ENCODE data around the gene CCDC9B.
A peak's percentile ranks its signal among the peaks of the same experiment; 100 is the strongest.

CCDC9B gene

DNA sequence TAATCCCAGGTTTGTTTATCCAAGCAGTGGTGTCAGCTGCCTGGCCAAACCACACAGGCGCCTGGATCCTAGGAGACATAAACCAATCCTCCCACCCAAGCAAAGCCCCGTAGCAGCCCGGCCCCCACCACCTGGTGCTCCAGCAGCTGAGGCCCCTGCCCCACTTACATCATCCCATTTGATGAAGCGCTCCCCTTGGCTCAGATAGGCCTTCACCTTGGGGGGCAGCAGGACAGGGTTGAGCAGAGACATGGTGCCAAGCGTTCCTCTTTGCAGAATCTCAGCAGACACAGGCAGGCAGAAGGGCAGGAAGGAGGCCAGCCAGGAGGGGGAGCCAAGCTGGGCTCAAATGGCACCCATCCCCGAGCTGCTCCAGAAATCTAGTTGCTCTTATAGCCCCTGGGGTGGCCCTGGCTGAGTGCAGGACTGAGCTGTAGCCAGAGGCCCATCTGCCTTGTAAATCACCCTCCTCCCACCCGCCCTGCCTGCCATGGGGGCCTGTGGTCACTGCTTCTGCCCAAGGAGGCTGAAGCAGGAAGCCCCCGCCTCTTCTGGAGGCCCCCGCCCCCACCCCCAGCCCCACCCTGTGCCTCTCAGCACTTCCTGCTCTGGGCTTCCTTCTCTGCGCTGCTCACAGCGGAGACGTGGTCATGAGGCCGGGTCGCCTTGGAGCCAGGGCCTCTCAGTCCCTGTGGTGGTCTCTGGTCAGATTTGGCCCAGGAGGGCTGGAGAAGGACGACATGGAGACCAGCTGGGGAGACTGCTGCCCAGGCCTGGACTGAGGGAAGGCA is 33.1 kb downstream of the CCDC9B start, which contains the start of gene PLCB2:
PLCB2 (minus strand) TSS at position 515 of the 791 bp plus-strand sequence; CDS start at position 252, 263 bp downstream.
- no peak for DNase-seq (ENCODE audit: low spot score)

DNA sequence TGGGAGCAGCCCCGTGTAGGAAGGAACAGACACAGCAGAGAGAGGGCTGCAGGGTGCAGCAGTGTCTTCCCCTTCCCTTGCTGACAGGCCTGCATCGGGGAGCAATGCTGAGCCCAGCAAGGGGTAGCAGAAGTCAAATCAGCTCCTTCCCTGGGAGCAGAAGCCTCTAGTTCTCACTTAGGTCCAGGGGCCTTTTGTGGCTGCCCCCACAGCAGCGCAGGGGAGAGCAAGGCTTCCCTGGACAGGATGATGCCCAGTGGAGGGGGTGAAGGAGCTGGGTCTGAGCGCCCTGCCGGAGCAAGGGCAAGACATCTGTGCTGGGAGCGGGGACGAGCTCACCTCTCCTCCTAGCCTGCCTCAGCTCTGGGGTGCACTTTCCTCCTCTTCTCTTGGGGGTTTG is 33.8 kb downstream of the CCDC9B start:
- no peak for DNase-seq (ENCODE audit: low spot score)

DNA sequence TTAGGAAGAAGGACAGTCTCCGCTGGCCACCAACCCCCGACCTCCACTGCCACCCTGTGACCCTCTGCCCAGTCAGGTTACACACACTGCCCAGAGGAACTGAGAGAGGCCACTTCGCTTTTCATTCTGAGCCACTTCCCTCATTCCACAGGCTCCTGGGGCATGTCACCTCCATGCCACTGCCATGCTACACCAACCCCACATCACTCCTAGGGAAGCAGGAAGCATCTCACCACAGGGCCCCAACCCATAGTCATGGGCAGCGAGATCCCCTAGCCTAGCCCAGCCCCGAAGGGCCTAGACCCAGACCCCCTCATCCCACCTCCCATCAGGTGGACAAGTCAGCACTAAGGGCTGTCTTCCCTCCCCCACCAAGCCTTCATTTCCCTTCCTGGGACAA is 34.4 kb downstream of the CCDC9B start:
- DNase-seq (ENCODE audit: low spot score): no peak

DNA sequence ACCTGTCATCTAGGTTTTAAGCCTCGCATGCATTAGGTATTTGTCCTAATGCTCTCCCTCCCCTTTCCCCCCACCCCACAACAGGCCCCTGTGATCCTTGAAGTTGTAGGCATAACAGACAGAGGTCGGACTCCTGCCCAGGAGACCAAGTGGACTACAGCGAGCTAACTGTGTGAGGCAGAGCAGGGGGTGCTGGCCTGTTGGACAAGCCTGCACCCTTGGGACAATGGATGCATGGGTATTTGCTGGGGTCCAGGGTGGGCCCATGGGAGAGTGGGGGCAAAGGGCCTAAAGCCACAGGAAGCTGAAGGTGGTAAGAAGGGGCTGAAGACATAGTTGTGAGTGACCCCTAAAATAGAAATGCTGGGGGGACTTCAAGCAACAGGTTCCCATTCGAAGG is 35.5 kb downstream of the CCDC9B start:
- DNase-seq (ENCODE audit: low spot score): no peak

DNA sequence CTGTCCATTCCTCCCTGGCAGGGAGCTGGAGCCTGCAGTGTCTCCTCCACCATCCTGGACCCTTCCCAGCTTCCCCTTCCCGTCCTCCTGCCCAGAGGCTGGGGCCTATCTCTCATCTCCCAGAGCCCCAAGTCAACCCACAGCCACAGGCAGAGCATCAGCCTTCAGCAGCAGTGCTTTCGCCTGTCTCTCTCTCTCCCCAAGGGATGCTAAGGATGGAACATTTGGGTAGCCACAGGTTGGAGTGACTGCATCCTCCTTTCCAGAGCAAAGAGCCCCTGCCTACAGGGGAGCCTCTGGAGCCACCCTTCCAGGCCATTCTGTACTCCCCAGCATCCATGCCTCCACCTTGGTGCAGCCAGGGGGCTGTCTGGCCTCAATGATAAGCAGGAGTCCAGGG is 37.2 kb downstream of the CCDC9B start:
- no peak for DNase-seq (ENCODE audit: low spot score)

DNA sequence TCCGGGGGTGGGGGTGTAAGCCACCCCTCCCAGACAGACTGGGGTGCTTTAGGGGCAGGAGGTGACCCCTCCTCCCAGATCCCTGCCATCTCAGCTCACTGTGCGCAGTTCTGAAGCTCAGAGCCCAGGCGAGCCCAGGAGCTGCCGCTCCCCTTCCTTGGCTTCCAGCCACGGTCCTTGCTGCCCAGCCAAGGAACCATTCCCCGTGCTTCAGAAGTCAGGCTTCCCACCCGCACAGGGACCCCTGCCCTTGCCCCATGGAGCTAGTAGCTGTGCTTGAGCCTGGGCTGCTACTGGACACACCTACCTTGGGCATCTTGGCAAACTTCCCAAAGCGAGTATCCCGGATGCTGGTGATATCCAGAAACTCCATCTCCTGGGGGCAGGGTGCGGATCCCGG is 37.8 kb downstream of the CCDC9B start:
- DNase-seq (ENCODE audit: low spot score): no peak

DNA sequence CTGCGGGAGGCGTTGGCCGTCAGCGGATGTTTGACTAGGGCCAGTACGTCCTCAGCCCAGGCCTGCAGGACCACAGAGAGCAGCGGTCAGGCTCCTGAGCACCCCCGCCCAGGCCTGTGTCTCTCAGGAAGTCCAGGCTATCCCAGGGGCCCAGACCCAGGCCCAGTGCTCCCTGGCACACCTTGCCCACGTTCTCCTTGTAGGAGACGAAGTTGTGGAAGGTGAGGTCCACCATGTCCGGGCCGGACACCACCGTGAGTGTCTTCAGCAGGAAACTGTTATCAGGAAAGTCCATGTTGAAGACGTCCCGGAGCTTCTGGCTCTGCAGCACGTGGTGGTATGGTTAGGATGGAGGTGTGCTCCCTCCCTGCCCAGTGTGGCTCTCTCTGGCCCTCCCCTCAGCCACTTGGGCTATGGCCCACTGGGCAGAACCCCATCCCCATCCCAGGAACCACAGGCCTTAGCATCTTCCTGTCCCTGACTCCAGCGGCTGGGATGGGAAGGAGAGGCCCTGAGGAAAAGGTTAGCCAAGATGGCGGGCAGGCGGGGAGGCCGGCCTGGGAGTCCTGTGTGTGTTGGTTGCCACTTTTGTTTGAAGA is 38.4 kb downstream of the CCDC9B start:
- no peak for DNase-seq (ENCODE audit: low spot score)

DNA sequence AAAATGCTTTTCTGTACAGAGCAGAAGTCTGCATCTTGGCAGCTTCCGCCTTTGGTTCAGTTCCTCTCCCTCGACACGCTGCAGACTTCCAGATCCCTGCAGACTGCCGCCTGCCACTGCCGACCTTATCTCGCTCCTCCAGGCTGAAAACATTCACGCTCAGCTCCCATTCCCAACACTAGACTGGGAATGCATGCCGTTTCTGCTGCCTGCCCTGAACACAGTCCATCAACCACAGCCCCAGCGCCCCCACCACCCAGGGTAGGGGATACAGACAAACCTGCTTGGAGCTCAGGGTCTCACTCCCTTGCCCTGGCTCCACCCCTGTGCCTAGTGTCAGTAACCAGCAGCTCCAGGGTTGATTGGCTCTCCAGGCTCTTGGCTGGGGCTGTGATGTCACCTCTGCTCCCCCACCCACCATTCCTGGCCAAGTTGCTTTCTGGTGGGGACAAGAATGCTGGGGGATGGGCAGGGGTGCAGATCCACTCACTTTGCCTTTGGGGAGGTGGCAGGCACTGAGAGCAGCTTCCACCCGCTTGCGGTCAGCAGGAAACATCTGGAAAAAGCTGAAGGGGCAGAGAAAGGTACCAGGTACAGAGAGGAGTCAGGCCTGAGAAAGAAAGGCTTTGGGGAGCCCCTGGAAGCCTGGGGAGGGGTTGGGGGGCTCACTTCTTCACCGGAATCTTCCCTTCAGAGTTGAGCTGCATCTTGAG is 39.1 kb downstream of the CCDC9B start:
- no peak for DNase-seq (ENCODE audit: low spot score)

DNA sequence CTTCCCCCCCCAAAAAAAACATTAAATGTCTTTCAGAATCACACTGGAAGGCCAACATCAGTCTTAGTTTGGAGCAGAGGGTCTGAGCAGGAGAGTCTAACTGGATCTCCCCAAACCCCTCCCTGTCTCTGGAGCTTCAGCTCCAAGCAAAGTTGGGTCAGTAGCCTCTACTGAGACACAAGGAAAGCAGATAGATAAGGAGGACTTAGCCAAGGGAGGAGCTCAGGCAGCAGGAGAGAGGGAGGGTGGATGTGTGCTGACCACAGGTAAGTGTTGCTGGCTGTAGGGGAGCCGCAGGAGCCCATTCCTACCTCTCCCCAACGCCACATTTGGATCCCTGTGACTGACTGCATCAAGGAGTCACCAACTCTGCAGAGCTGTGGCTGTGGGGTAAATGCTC is 40.0 kb downstream of the CCDC9B start:
- DNase-seq (ENCODE audit: low spot score): no peak

DNA sequence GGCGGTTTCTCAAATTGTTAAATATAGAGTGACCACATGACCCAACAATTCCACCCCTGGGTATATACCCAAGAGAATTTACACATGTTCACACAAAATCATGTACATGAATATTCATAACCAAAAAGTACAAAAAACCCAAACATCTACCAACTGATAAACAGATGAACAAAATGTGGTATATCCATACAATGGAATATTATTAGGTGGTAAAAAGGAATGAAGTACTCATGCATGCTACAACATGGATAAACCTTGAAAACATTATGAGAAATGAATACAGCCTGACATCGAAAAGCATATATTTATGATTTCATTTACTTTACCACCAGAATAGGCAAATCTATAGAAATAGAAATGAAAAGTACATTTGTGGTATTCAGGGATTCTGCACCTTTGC is 40.4 kb downstream of the CCDC9B start:
- no peak for DNase-seq (ENCODE audit: low spot score)

DNA sequence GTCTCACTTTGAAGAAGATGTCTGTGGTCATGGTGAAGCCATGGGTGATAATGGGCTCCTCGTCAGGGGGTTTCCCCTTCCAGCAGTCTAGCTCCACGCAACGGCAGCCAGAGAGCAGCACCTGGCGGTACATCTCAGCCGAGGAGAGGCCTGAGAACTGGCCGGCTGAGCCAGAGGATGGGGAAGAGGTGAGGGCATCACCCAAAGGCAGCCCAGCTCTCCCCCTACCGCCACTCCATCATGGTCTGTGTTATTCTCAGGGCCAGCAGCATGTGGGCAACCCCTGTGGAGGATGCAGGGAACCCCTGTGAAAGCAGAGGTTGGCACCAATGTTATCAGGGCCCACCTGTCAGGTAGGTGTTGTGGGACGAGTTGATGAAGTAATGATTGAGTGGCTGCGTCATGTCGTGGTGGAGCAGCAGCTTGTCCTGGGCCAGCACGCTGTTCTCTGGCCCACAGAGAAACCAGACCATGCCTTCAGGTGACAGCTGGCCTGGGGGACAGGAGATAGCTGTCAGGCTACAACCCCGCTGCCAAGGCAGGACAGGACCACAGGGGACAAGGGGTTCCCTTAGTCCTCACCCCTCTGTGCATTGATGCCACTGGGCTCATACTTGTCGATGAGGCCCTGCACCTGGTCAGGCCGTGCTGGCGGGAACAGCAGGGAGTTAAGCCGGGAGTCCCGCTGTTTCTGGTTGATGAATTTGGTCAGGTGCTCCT is 42.4 kb downstream of the CCDC9B start:
- DNase-seq (ENCODE audit: low spot score): no peak

DNA sequence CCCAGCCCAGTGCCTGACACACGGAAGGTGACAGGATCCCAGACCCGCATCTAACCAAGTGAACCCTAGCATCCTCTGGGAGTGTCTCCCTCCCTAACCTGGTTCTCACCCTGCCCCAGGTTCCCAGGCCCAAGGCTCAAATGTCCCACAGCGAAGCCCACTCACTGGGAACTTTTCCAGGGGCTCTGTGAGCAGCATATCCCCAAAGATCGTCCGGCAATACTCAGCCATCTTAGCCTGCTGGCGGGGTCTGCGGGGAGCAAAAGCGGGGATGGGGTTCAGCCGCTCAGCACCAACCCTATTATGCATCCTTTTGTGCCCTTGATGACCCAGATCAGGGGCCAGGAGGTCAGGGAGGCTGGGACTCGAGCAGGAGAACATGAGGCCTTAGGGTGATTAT is 43.4 kb downstream of the CCDC9B start:
- DNase-seq (ENCODE audit: low spot score): no peak

DNA sequence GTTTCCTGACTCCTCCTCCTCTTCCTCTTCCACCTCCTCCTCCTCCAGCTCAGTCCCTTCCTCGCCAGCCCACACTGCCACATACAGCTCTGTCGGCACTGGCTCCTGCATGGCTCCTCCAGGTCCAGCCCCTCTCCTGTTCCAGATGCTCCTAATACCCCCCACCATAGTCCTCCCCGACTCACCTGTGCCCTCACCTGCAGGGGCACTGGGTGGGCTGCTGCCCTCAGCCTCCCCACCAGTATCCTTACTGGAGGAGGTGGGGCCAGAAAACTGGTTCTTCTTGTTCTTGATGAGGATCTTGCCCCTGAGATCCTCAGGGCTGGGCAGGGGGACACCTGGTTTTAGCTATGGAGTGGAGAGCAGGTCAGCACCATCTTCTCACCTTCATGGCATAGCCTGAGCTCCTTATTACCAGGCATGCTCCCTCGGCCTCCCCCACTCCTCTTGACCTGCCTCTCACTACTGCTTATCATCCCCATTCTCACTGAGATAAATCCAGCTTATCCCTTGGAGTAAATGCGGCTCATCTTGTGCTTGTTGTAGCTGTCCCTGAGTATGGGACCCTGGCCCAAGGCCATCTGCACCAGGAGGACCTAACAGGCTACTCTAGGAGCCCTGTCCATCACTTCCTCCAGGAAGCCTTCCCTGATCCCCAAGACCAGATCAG is 44.0 kb downstream of the CCDC9B start:
- no peak for DNase-seq (ENCODE audit: low spot score)

DNA sequence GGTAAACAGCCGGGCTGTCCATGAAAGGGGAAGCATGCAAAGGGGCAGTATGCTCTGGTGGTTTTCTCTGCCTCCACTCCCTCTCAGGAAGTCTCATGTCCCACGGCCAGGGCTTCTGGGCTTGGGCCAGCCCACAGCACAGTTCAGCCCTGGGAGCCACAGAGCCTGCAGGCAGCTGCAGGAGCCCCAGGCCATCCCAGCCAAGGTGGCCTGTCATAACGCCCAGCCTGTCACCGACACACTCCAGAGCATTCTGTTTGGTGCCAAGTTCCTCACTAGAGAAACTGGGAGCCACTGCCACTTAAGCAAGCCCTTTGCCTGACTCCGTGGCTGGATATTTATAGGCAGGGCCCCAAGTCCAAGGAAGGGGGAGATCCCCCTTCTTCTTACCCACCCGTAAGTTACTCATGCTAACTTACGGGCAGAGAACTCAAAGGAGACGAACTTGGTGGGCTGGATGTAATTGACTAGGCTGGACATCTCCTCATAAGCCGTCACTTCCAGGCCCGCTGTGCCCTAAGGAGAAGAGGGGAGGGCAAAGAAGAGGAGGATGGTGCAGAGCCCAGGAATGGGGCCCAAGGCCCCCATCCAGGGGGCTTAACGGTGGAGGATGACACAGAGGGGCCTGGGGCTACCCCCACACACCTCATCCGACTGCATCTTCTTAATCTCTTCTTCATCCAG is 44.7 kb downstream of the CCDC9B start:
- DNase-seq (ENCODE audit: low spot score): no peak

DNA sequence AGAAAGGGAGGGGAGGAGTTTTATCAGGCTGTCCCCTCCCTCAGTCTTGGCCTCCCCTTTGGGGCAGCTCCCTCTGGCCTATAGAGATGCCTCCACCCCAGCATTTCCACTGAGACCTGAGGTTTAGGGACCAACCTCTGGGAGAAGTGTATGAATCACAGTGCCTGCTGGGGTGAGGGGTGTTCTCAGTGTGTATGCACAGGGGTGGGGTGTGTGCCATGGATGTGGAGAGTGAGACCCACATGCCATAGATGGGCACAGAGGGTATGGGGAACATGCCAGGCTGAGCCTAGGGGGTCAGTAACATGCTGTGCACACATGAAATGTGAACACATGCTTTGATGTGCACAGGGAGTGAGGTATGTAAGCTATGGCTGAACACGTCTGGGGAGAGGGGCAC is 45.4 kb downstream of the CCDC9B start:
- DNase-seq (ENCODE audit: low spot score): no peak

DNA sequence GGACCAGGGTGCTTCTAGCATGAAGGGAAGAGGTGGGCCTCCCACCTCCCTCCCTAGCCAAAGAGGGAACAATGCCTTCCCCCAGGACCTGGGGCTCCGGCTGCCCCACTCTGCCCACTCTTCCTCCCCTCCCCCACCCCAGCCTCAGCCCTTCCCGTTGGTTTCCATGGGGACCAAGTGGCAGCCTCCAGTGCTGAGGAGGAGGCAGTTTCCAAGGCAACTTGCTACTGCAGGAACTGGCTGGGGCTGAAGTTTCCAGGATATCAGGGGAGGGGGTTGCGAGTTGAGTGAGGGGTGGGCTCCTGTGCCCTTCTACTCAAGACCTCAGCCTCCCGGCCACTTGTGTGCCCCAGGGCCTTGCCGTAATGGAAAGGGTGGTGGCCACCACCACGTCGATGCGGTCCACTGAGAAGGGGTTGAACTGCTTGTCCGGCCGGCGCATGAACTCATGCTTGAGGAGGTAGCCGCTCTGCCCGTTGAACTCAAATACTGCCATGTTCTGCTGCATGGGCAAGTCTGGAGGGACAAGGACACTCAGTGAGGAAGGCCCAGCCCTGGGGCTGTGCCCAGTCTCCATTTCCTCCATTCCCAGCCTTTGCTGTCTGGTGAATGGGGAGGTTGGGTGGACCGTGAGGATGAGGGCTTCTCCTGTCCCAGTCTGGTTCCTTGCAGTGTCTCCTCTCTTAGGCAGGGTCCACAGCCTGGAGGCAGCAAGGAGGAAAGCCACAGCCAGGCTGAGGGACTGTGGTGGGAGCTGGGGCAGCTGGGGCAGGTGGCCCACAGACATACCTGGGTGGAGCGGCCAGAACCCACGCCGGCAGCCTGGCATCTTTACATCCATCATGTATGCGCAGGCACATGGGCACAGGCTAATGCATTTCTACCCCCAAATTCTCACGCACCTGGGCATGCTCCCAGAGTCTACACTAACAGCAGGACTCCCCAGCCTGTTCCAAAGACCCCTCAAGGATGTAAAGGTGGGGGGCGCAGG is 46.5 kb downstream of the CCDC9B start:
- no peak for DNase-seq (ENCODE audit: low spot score)

DNA sequence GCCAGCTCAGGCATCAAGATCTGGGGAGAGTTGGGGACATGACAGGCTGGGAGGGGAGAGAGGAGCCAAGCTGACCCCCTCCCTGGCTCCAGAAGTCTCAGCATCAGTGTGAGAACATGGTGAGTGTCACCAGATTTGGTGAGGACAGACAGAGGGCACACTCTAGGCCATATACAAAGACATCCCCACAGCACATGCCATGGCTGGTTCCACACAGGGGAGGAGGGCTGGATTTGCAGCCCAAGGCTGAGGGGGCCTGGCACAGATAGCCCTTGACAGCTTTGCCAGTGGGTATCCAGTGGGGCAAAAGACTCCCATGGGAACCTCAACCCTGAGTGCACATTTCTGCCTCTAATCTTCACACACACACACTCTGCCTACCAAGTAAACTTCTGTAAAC is 47.7 kb downstream of the CCDC9B start:
- DNase-seq (ENCODE audit: low spot score): no peak

DNA sequence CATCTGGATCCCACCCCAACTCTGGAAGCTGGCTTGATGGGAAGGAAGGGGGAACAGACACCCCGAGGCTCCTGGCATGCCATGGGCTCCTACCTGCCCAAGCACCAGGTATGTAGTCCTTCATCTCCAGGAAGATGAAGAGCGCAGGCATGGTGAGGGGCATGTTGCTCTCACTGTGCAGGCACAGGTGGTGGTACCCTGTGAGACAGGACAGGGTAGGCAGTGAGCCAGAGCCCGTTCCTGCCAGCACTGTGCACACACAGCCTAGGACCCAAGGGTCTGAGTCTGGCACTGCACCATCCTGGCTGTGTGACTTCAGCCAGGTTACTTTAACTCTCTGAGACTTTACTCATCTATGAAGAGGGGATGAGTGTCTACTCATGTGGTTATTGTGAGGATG is 48.5 kb downstream of the CCDC9B start:
- no peak for DNase-seq (ENCODE audit: low spot score)

DNA sequence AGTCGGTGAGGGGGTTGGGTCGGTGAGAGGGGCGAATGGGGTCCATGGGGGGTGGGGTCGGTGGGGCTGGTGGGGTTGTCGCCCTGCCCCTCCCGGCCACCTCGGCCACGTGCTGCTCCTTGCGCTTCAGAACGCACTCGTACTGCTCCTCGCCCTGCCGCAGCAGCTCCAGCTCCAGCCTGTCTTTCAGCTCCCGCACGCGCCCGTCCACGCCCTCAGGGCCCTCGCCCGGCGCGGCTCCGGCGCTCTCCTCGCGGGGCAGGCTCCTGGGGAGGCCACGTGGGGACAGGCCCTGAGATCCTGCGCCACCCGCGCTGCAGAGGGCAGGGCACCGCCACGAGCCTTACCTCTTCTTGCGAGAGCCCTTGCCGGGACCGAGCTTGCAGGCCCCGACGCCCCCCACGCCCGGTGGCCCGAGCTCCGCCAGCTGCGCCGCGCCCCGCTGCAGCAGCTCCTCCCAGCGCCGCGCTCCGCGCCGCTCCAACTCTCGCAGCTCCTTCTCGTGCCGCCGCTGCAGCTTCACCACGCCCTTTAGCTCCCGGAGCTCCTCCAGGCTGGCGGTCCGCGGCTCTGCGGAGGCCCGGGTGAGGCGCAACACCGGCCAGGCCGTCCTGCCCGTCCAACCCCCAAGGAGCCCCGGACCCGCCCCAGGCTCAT is 49.7 kb downstream of the CCDC9B start:
- peak; percentile 46 for DNase-seq (ENCODE audit: low spot score)

DNA sequence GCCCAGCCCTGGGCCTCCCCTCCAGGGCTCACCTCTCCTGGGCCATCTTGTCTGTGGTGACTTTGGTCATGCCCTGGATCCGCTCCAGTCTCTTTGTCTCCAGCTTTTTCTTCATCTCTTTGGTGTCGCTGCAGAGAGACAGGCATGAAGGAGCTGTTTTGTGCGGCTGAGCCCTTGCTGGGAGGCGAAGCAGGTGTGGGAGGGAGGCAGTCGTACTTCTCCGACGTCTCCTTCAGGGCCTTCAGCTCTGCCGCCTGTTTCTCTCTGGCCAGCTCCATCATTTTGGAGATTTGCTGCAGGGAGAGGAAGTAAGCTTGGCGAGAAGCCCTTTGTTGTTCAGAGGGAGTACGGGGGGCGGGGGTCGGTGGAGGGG is 50.2 kb downstream of the CCDC9B start:
- DNase-seq (ENCODE audit: low spot score): no peak

Data from SW480 (cell line).